Pancreas (tissue), 10 donors: Measurements from ENCODE around the gene ATP1B4. TPM values are rescaled to one million over a fixed set of nuclear protein-coding genes. Genes with fewer than 3 reads are reported as not detected.

Source experiments
- ATAC-seq, 4 donors: fragments of 200-7000 bp; cut with Tn5 transposase; one replicate each; pipeline versions ENCODE4 v1.8.0 to v1.9.1; 2020; ENCODE audit warnings: mild to moderate bottlenecking in 4 of 4, moderate library complexity in 4 of 4
- DNase-seq, 6 donors: peaks; one replicate each; pipeline ENCODE4 v3.0.0-alpha.2; 2020
- FAIRE-seq: peaks from 2 replicates; lab custom pipeline; 2012; peaks lifted over from hg19 to GRCh38; lab: Jason Lieb, UNC
- H3K27ac ChIP-seq, 4 donors: fragments of 200-600 bp; sonication (generic); 1 replicate in 3 of 4; 2 replicates in 1 of 4; pipeline versions ENCODE4 v1.5.0 to v1.8.0; 2020
- H3K27me3 ChIP-seq, 4 donors: fragments of 200-600 bp; one replicate each; pipeline ENCODE4 v1.8.0; 2021
- H3K36me3 ChIP-seq, 3 donors: fragments of 200-600 bp; sonication (generic) in 1 of 3; one replicate each; pipeline versions ENCODE4 v1.5.0 to v1.8.0; 2020 to 2021
- H3K4me1 ChIP-seq, 3 donors: fragments of 200-600 bp; one replicate each; pipeline ENCODE4 v1.8.0; 2021
- H3K4me3 ChIP-seq, 4 donors: fragments of 200-600 bp; sonication (generic) in 2 of 4; one replicate each; pipeline versions ENCODE4 v1.5.0 to v1.8.0; 2020 to 2021
- H3K9me3 ChIP-seq, 4 donors: fragments of 200-600 bp; one replicate each; pipeline ENCODE4 v1.8.0; 2021
- WGBS, 2 donors: extraction: QIAGEN DNeasy Blood & Tissue Kit; methylation state at CpG; one replicate each; pipeline ENCODE4 v1.1.7; 2013; 5-methylcytosine and 5-hydroxymethylcytosine counted together
- intact Hi-C, 3 donors: fragments of 100-400 bp; cut with DNase I; formaldehyde crosslinking; loops; one replicate each; pipeline versions ENCODE4 v1.11.1 to v1.14.2; 2022
- polyA plus RNA-seq, 2 donors: library from polyadenylated mRNA; stranded (reverse); fragments of 200-250 nt; gene quantifications; one replicate each; pipeline ENCODE4 v1.2.3, GENCODE V29; 2013
- total RNA-seq, 6 donors: library from RNA; stranded (reverse); fragmentation: NEBNext Ultra II Directional in 4 of 6; extraction: Animal tissue kit (Norgen Biotek cat#: 25700) in 4 of 6; gene quantifications; one replicate each; pipeline versions ENCODE4 v1.2.1 to v1.2.4, GENCODE V29; 2021 to 2023
- TF ChIP-seq, protein P1 (sequence below), 4 donors: fragments of 200-600 bp; sonication (generic) in 3 of 4; IDR thresholded peaks; one replicate each; pipeline versions ENCODE4 v1.5.0 to v1.8.0; 2021; ENCODE audit warnings: antibody characterized with exemption in 4 of 4
- donor health status: healthy with polysubstance abuse.
- donor health status: DM: no; HTN: no; CAD: no; lungs with moderate emphysema.
- donor health status: DM: no; HTN: no; CAD: no.
- donor health status: control.
- donor health status: control.
- donor health status: Bipolar disorder and iron deficiency.
- donor health status: DM: yes; HTN: yes; CAD: no.
- donor health status: DM: no; HTN: no; CAD: no.
- donor health status: DM: no; HTN: no; CAD: no.
- donor health status: DM: yes; HTN: yes; CAD: no.

Gene ATP1B4
- total and polyA plus RNA-seq, 8 donors, result not detected

DNA sequence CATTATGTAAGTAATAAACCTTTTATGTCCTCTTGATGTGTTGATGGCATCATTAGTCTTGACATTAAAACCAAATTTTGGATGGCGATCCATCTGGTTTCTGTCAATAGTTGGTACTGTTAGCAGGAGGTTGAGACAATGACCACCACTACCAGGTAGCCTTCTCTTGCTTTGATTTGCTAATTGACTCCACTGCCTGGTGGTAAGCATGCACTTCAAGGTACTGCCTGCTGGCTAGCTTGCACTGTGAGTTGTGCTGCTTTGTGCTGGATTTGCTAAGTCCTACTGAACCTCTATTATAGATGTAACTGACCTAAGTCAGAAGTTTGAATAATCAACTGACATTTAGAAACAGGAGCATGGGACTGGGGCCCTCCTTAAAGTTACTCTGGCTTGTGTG, 46.3 kb downstream of the ATP1B4 start:
- Histone ChIP-seq H3K36me3 (no peaks in the 10 kb centered on the region), H3K4me1 (no peaks in the 10 kb centered on the region), H3K27me3 (peaks cover 0 to 6% (median 0%) of the 10 kb centered on the region in 4 donors), H3K27ac (no peak overlapping the region), H3K4me3 (no peak overlapping the region), H3K9me3 (no peaks in the 10 kb centered on the region)
- no peak for DNase-seq
- FAIRE-seq, result no peak
- ATAC-seq, result no peak
- intact Hi-C loops, result no loop called here
- WGBS, 2 donors, result 75 to 84% methylated on average over 1 of the region's 1 CpG
- TF ChIP-seq, protein P1, sequence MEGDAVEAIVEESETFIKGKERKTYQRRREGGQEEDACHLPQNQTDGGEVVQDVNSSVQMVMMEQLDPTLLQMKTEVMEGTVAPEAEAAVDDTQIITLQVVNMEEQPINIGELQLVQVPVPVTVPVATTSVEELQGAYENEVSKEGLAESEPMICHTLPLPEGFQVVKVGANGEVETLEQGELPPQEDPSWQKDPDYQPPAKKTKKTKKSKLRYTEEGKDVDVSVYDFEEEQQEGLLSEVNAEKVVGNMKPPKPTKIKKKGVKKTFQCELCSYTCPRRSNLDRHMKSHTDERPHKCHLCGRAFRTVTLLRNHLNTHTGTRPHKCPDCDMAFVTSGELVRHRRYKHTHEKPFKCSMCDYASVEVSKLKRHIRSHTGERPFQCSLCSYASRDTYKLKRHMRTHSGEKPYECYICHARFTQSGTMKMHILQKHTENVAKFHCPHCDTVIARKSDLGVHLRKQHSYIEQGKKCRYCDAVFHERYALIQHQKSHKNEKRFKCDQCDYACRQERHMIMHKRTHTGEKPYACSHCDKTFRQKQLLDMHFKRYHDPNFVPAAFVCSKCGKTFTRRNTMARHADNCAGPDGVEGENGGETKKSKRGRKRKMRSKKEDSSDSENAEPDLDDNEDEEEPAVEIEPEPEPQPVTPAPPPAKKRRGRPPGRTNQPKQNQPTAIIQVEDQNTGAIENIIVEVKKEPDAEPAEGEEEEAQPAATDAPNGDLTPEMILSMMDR (IDR thresholded peaks at IDR 0.05), result no peak

DNA sequence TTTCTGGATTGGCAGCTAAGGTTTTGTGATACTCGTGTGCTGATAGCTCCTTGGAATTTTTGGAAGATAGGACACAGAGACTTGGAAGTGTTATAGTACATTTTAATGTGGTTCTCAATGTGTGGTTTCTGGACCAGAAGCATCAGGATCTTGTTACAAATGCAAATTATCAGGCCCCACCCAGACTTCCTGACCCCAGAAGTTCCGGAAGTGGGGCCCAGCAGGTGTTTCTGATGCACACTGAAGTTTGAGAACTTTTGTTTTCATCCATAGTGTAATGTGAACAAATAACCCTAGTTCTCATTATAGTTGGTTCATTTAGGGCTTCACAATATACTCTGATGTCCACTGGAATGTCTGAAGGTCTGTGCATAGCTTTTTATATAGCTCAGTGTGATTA, 57.6 kb downstream of the ATP1B4 start:
- intact Hi-C loops, result no loop called here
- Histone ChIP-seq H3K4me3 (no peak overlapping the region), H3K27ac (no peak overlapping the region), H3K9me3 (no peaks in the 10 kb centered on the region), H3K4me1 (no peaks in the 10 kb centered on the region), H3K27me3 (peaks cover 0 to 5% (median 0%) of the 10 kb centered on the region in 4 donors), H3K36me3 (no peaks in the 10 kb centered on the region)
- FAIRE-seq, result no peak
- no peak for ATAC-seq
- WGBS, 2 donors, result 46 to 54% methylated on average over 2 of the region's 2 CpGs
- DNase-seq, result no peak
- TF ChIP-seq, protein P1 (IDR thresholded peaks at IDR 0.05), result no peak

DNA sequence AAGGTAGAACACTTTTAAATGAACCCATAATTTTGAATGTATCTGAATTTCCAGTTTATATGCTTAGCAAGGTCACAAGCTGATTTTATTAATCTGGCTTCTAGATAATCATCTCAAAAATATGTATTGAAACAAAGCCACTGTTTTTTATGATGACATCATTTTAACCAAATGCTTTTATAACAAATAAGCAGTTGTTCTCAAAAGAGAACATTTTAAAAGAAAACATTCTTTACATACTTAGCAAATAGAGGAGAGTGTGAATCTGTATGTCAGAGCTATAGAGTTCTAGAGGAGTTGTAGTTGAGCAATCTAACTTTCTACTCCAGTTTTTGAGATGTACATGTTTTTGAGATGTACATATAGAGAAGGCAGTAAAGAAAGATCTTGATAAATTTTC, 64.7 kb downstream of the ATP1B4 start:
- ATAC-seq, result no peak
- DNase-seq, result no peak
- peak; percentile 86 for FAIRE-seq
- Histone ChIP-seq H3K36me3 (no peaks in the 10 kb centered on the region), H3K27me3 (no peaks in the 10 kb centered on the region), H3K27ac (no peak overlapping the region), H3K9me3 (no peaks in the 10 kb centered on the region), H3K4me3 (no peak overlapping the region), H3K4me1 (no peaks in the 10 kb centered on the region)
- intact Hi-C loops, result no loop called here
- TF ChIP-seq, protein P1 (IDR thresholded peaks at IDR 0.05), result no peak

DNA sequence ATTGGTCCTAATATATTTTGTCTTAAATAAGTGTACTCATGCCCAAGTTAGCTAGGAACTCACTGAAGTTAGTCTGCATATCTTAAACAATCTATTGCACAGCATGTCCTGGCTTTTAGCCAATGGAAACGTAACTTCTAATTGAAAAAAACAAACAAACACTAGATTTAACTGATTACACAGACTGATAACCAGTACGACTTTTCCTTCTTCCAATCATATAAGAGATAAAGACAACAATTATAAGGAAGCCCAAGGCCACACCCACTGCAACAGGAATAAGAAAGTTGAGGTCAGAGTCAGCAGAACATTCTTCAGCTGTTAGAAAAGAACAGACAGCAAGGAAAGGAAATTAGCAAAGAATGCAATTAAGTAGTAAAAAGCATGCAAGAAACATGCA, 66.4 kb downstream of the ATP1B4 start:
- DNase-seq (no peak), FAIRE-seq (peak; percentile 93), ATAC-seq (no peak)
- Histone ChIP-seq H3K27ac (no peak overlapping the region), H3K36me3 (no peaks in the 10 kb centered on the region), H3K9me3 (no peaks in the 10 kb centered on the region), H3K4me1 (no peaks in the 10 kb centered on the region), H3K27me3 (no peaks in the 10 kb centered on the region), H3K4me3 (no peak overlapping the region)
- TF ChIP-seq, protein P1 (IDR thresholded peaks at IDR 0.05), result no peak
- 2 to 4% methylated on average over 2 of the region's 2 CpGs for WGBS, 2 donors
- intact Hi-C loops, result no loop called here

DNA sequence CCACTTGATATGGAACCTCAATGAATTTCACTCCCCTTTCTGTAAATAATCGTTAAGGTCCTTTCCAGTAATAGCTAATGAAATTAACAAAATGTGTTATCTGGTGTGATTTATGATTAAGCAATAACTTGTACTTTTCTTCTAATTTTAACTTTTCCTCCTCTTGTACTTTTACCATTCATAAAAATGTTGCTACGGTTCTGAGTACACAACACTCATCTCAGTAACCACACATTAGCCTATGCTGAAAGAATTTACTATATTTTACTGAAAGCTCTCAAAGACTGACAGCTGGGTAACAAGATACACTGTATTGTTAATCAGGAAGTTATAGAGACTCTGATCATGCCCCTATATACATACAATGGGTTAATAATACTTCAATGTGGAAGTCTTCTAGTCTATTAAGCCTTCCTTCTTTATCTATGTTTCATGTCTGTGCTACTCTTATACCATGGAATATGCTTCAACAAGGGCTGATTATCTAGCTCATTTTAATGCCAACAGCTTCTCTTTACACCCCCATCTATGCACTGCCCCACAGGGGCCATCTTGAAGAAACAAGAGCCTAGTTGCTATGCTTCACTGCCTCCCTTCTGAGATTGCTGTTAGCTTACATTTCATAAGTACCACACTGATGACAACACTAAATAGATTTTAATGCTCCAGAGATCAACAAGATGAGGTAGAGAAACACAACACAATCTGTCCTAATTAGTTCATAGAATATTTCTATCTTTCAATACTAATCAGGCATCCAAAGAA, 68.1 kb downstream of the ATP1B4 start:
- Histone ChIP-seq H3K27me3 (no peaks in the 10 kb centered on the region), H3K9me3 (no peaks in the 10 kb centered on the region), H3K4me3 (no peak overlapping the region), H3K36me3 (no peaks in the 10 kb centered on the region), H3K4me1 (no peaks in the 10 kb centered on the region), H3K27ac (no peak overlapping the region)
- FAIRE-seq (no peak), DNase-seq (no peak), ATAC-seq (no peak)
- intact Hi-C loops, result no loop called here
- 68% methylated on average over 2 of the region's 2 CpGs for WGBS, 2 donors
- TF ChIP-seq, protein P1 (IDR thresholded peaks at IDR 0.05), result no peak
